Endothelial cell of umbilical vein (primary cell): ENCODE results near the gene MYRFL.

Experiments
- CTCF ChIP-seq, 2 donors: IDR thresholded peaks; 1 replicate in 1 of 2; 2 replicates in 1 of 2; pipeline ENCODE4 v1.5.1; 2011; ENCODE audit warnings: low read length in 2 of 2, mild to moderate bottlenecking in 2 of 2, moderate library complexity in 2 of 2, control low read depth in 1 of 2, inconsistent platforms in 1 of 2, low read depth in 1 of 2; ENCODE audit not compliant: insufficient read depth in 1 of 2; ENCODE audit errors: extremely low read depth in 1 of 2
- POLR2A ChIP-seq: IDR thresholded peaks from 2 replicates; pipeline ENCODE4 v1.6.1; 2012; ENCODE audit warnings: low read depth, mild to moderate bottlenecking, control low read depth, low read length

- no peak for TF ChIP-seq CTCF (IDR thresholded peaks at IDR 0.05; ENCODE audit: extremely low read depth in 1 of 2, insufficient read depth in 1 of 2, low read depth in 1 of 2, low read length in 2 of 2)
- TF ChIP-seq POLR2A = no peak
Measured at GRCh38 chr12:69931569-69931968, 106.5 kb downstream of the MYRFL start.
